CD4-positive, alpha-beta T cell treated with Interleukin-1 beta for 1 hour (primary cell): ENCODE results near the gene RANBP10.
"Not testable (repeated sequence)": the region's sequence is repeated elsewhere in the genome, so short reads cannot be mapped to it uniquely, and the experiment has no call there.

Experiments used
- DNase-seq, 2 donors: peaks; one replicate each; pipeline ENCODE4 v3.0.0-alpha.2; 2020 to 2022

Gene RANBP10

DNA sequence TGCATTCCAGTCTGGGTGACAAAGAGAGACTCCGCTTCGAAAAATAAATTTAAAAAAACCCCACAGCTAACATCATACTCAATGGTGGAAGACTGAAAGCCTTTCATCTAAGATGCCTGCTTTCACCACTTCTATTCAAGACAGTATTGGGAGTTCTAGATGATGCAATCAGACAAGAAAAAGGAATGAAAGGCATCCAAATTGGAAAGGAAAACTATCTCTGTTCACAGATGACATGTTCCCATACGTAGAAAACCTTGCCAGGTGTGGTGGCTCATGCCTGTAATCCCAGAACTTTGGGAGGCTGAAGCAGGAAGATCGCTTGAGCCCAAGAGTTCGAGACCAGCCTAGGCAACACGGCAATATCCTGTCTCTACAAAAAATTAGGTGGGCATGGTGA is 31.1 kb downstream of the RANBP10 start:
- no peak for DNase-seq

- no peak for DNase-seq
These were observed 31.9 kb downstream of the RANBP10 start for GRCh38 chr16:67774457-67774853.

- DNase-seq: no peak
These were observed 32.5 kb downstream of the RANBP10 start for GRCh38 chr16:67773569-67774456.

DNA sequence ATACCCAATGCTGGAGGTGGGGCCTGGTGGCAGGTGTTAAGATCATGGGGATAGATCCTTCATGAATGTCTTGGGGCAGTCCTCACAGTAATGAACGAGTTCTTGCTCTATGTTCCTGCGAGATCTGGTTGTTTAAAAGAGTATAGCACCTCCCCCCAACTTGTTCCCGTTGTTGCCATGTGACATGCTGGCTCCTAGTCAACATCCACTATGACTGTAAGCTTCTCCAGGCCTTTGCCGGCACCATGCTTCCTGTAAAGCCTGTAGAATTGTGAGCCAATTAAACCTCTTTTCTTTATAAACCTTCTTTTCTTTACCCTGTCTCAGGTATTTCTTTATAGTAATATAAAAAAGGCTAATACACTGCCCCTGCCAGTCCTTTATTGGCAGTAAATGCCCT is 33.3 kb downstream of the RANBP10 start:
- DNase-seq: no peak

DNA sequence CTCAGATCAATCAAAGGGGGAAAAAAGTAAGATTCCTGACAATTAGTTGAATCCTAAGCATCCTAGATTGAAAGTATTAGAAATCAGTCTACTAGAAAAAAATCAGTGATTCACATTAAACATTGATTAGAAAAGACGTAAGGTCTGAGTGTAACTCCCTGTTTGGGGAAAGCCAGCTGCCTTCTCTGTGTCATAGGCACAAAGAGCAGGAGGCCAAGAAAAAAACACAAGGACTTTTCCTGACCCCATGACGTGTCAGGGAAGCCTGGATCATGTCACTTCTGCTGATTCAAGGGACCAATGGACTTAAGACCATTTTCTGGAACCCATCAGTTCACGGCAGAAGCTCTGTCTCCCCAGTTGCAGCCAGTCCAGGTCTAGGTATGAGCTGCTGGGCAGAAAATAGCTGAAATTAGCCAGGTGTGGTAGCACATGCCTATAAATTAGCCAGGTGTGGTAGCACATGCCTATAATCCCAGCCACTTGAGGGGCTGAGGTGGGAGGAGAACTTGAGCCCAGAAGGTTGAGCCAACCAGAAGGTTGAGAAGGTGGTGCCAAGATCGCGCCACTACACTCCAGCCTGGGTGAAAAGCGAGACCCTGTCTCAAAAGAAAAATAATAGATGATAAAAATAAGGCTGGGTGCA is 35.9 kb downstream of the RANBP10 start:
- no peak for DNase-seq

GRCh38 chr16:67767953-67768352 is 38.4 kb downstream of the RANBP10 start:
- DNase-seq: no peak

- DNase-seq: no peak
These were observed 40.1 kb downstream of the RANBP10 start for GRCh38 chr16:67766291-67766690.

GRCh38 chr16:67764158-67764667 is 42.1 kb downstream of the RANBP10 start:
- DNase-seq: no peak

- DNase-seq: no peak
These were observed 43.3 kb downstream of the RANBP10 start for GRCh38 chr16:67763066-67763465.

- DNase-seq: no peak
These were observed 44.0 kb downstream of the RANBP10 start for GRCh38 chr16:67762385-67762784.

DNA sequence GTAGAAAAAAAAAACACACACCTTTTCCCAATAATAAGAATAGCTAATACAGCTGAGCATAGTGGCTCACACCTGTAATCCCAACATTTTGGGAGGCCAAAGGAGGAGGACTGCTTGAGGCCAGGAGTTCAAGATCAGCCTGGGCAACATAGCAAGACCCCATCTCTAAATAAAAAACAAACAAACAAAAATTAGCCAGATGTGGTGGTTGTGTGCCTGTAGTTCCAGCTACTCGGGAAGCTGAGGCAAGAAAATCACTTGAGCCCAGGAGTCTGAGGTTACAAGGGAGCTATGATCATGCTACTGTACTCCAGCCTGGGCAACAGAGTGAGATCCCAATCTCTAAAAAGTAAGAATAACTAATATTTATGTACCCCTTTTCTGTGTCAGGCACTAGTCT is 44.4 kb downstream of the RANBP10 start:
- DNase-seq: no peak

- DNase-seq: no peak
These were observed 45.5 kb downstream of the RANBP10 start for GRCh38 chr16:67760956-67761230.

DNA sequence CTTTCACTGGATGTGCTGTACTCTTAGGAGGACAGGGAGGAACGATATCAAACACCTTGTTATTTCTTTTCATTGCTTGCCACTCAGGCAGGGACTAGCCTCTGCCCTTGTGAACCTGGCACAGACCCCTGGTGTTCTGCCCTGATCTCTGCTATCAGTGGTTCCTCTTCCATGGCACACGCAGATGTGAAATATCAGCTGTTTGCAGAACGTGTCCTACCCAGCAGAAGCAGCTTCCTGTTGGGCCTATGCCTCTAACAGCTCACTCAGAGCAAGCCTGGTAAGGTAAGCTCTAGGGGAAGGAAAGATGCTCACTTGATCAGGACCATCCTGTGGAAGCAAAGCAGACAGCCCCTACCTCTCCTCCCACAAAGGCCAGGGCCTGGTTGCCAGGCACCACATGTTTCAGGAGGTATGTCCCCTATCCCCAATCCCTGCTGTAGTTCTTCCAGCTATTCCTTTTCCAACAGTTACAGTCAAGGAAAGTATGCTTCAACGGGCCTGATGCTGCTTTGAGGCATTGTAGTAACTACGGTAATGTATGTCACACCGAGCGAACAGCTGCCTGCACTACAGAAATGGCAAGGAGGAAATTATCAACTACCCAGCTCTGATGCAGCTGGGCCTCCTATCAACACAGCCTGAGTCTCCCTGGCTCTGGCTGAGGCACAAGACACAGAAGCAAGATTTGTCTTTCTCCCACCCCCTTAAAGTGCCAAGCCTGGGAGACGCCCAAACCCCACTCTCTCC is 46.0 kb downstream of the RANBP10 start:
- no peak for DNase-seq

DNA sequence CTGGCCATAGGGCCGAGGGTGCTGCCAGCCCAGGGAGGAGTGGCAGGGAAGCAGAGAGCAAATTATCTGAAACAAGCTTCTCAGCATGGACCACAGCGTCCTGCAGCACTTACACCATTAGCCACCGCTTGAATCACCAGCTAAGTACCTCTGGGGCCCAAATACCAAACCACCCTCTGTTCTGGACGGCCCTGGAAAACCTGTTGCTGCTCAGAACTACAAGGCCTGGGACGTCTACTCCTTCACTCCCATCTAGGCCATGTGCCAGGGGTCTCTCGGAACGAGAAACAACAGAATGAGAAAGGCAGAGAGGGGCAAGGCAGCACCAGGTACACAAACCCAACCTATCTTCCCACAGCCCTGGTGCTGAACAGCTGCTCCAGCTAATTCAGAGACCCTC is 47.4 kb downstream of the RANBP10 start:
- no peak for DNase-seq

DNA sequence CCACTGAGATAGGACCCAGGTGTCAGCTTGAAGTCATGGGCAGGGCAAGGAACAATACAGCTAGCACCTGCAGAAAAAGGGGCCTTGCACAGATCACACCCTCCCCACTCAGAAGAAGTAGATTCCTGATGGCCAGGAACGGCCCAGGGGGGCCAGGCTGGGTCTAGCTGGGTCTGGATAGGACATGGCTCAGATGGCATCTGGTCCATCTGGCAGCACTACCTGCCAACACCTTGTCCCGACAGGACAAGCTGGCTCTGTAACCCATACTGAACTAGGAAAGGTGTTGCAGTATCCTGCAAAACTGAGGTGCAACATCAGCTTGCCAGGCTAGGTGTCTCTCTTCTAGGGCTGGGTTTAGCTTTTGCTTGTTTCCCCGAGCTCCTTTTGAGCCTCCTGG is 48.4 kb downstream of the RANBP10 start:
- DNase-seq: no peak

- DNase-seq: no peak
These were observed 53.7 kb downstream of the RANBP10 start for GRCh38 chr16:67752641-67753040.

DNA sequence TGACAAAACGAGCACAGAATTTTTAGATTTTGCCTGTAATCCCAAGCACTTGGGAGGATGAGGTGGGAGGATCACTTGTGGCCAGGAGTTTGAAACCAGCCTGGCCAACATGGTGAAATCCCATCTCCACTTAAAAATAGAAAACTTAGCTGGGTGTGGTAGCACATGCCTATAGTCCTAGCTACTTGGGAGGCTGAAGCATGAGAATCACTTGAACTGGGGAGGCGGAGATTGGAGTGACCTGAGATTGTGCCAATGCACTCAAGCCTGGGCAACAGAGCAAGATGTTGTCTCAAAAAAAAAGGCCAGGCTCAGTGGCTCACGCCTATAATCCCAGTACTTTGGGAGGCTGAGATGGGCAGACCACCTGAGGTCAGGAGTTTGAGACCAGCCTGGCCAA is 55.0 kb downstream of the RANBP10 start:
- DNase-seq: not testable (repeated sequence)

DNA sequence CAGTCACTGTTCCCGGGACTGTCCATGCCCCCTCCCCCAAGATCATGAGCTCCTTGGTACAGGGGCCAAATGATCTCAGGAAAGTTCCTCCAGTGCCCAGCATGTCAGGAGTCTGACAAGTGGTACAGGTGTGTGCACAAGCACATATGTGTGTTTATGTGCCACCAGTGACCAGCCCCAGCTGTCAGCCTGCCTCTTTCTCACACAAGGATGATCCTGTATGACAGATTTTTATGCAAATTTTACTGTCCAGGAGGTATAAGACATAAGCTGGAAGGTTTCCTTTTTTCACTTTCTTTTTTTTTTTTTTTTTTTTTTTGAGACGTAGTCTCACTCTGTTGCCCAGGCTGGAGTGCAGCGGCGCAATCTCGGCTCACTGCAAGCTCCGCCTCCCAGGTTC is 55.9 kb downstream of the RANBP10 start:
- DNase-seq: no peak

GRCh38 chr16:67749436-67750078 is 56.8 kb downstream of the RANBP10 start:
- no peak for DNase-seq

DNA sequence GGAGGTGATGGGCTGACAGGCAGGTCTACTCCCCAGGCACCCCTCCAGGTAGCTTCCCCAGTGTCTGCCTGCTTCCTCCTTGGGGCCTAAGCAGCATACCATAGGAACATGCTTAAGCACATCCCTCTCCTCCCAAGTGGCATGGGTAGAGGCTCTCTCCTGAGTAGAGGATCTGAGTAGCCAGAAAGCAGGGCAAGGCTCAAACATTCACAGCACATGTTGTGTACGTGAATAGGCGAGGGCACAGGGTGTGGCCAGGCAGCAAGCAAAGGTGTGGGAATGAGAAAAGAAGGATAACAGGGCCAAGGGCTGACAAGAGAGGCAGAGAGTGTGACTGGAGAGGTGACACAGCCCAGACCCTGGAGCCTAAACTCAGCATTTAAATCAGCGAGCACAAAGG is 57.5 kb downstream of the RANBP10 start:
- no peak for DNase-seq

- DNase-seq: no peak
These were observed 59.5 kb downstream of the RANBP10 start for GRCh38 chr16:67746846-67747245.

DNA sequence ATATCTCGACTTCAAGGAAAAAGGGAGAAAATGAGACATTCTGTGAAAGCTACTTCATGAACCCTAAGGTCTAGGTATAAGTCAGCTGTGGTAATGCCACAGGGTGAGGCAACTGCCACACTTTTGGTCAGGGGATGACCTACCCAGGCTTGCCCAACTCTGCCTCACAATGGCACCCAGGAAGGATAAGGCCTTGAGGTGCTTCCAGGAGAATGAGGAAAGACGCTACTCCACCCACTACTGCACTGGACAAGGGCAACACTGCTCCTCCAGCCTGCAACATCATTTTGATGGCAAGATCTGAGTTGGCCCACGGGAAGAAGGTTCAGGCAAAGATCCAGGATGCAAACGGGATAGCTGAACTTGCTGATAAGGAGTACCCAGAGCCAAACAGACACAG is 65.2 kb downstream of the RANBP10 start:
- DNase-seq: no peak

- DNase-seq: no peak
These were observed 66.0 kb downstream of the RANBP10 start for GRCh38 chr16:67740391-67740790.
